H1 (cell line): ENCODE measurements around the gene MTFMT. TPM values are rescaled to one million over a fixed set of nuclear protein-coding genes. Genes with fewer than 3 reads are reported as not detected.

ENCODE experiments used
- CBX8 ChIP-seq: fragments of 300-800, 300-1000 bp; sonication (generic); IDR thresholded peaks from 2 replicates; pipeline ENCODE4 v1.7.1; 2016; ENCODE audit warnings: low read depth, low read length, borderline replicate concordance
- CTCF ChIP-seq, 3 experiments: IDR thresholded peaks; 1 replicate in 2 of 3; 2 replicates in 1 of 3; pipeline versions ENCODE4 v1.5.1 to v1.6.1; 2011; ENCODE audit warnings: low read length in 3 of 3, mild to moderate bottlenecking in 3 of 3, inconsistent platforms in 2 of 3, low read depth in 1 of 3, moderate library complexity in 1 of 3; ENCODE audit not compliant: insufficient read depth in 1 of 3; ENCODE audit errors: control extremely low read depth in 1 of 3
- JUN ChIP-seq: IDR thresholded peaks from 2 replicates; pipeline ENCODE4 v1.6.1; 2011; ENCODE audit warnings: low read depth, mild to moderate bottlenecking, improper control_type of control experiment, low read length
- RXRA ChIP-seq: IDR thresholded peaks from 2 replicates; pipeline ENCODE4 v1.6.1; 2011; ENCODE audit warnings: low read depth, mild to moderate bottlenecking, low read length, moderate library complexity; ENCODE audit not compliant: insufficient read depth
- polyA plus RNA-seq, 7 experiments: library from polyadenylated mRNA; depleted of rRNA in 3 of 7; stranded (reverse) in 5 of 7; unstranded in 2 of 7; fragments of >200 nt in 5 of 7; fragments of 200-250 nt in 2 of 7; gene quantifications; 1 replicate in 5 of 7; 2 replicates in 1 of 7; 4 replicates in 1 of 7; pipeline versions ENCODE4 v1.2.1 to v1.2.3, GENCODE V29; 2011 to 2013; ENCODE audit warnings: missing spikeins in 2 of 7, mixed read lengths in 2 of 7
- total RNA-seq: library from RNA; stranded (reverse); fragmentation: NEBNext Ultra II Directional; extraction: Animal tissue kit (Norgen Biotek cat#: 25700); gene quantifications from 2 replicates; pipeline ENCODE4 v1.2.1, GENCODE V29; 2021

The MTFMT gene
- total and polyA plus RNA-seq, 2 of the 8 experiments (the other 6 are each of a cell fraction or from before 2014, with no cell fraction given) = 7.7 to 20.8 TPM

- TF ChIP-seq JUN (no peak), CTCF (IDR thresholded peaks at IDR 0.05; ENCODE audit: control extremely low read depth in 1 of 3, insufficient read depth in 1 of 3, low read depth in 1 of 3, low read length in 3 of 3) (no peak), RXRA (no peak), CBX8 (no peak)
These were observed 8.0 kb downstream of the MTFMT start (continued) for GRCh38 chr15:65021488-65021887.
